Measurements from ENCODE around the gene MTRFR.

DNA sequence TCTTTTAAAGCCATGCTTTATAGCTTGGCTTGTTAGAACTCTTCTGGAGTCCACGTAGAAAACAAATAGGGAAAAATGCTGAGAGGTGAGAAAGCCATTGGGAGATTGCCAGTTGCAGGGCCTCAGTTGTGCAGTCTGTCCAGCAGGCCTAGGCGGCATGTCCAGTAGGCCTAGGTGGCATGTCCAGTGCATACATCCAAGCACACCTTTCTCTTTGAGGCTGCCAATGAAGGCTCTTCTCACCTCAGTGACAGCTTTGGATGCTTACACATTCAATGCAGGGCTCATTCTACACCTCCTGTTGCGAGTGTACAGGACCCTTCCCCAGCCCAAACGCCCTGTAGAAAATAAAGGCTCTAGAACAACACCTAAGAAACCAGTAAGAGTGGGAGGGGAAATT, 25.4 kb downstream of the MTRFR start:
- TF ChIP-seq, protein P1, sequence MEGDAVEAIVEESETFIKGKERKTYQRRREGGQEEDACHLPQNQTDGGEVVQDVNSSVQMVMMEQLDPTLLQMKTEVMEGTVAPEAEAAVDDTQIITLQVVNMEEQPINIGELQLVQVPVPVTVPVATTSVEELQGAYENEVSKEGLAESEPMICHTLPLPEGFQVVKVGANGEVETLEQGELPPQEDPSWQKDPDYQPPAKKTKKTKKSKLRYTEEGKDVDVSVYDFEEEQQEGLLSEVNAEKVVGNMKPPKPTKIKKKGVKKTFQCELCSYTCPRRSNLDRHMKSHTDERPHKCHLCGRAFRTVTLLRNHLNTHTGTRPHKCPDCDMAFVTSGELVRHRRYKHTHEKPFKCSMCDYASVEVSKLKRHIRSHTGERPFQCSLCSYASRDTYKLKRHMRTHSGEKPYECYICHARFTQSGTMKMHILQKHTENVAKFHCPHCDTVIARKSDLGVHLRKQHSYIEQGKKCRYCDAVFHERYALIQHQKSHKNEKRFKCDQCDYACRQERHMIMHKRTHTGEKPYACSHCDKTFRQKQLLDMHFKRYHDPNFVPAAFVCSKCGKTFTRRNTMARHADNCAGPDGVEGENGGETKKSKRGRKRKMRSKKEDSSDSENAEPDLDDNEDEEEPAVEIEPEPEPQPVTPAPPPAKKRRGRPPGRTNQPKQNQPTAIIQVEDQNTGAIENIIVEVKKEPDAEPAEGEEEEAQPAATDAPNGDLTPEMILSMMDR (IDR thresholded peaks at IDR 0.05): no peak
- no peak for TF ChIP-seq POLR2A (IDR thresholded peaks at IDR 0.05)

Data from thyroid gland (tissue), 4 donors.